ENCODE data around the gene IFITM1. TPM values are rescaled to one million over a fixed set of nuclear protein-coding genes. Genes with fewer than 3 reads are reported as not detected.

IFITM1 gene
- total and polyA plus RNA-seq, 9 of the 15 experiments (the other 6 are each of a cell fraction or from before 2014, with no cell fraction given): 691 to 5,579 (median 974) TPM

- TF ChIP-seq PHF8 (IDR thresholded peaks at IDR 0.05; ENCODE audit: borderline replicate concordance, low read length) (no peak), ZNF76 (CRISPR knock-in tag; IDR thresholded peaks at IDR 0.05; ENCODE audit: borderline replicate concordance) (no peak), ZNF561 (CRISPR knock-in tag; conservative IDR thresholded peaks at IDR 0.05) (no peak), ZKSCAN3 (CRISPR knock-in tag; IDR thresholded peaks at IDR 0.05) (no peak), HDAC8 (tag; IDR thresholded peaks at IDR 0.05) (no peak), BRF1 (IDR thresholded peaks at IDR 0.05; ENCODE audit: borderline replicate concordance, extremely low read depth, insufficient read length) (no peak), ETS1 (conservative IDR thresholded peaks at IDR 0.05; ENCODE audit: control insufficient read depth, low read depth, low read length) (no peak), ZNF695 (CRISPR knock-in tag; IDR thresholded peaks at IDR 0.05) (no peak), ZNF239 (CRISPR knock-in tag; IDR thresholded peaks at IDR 0.05) (no peak), THRB (CRISPR knock-in tag; conservative IDR thresholded peaks at IDR 0.05) (0 out of 2 replicates have a peak, but pooled peaks have one; percentile 26), POLR2A (conservative IDR thresholded peaks at IDR 0.05) (no peak), MTA1 (IDR thresholded peaks at IDR 0.05; ENCODE audit: borderline replicate concordance) (peak; percentile 86), CUX1 (CRISPR knock-in tag; IDR thresholded peaks at IDR 0.05) (no peak), ZNF778 (CRISPR knock-in tag; IDR thresholded peaks at IDR 0.05) (no peak), U2AF1 (optimal IDR thresholded peaks at IDR 0.05; ENCODE audit: low read depth, low read length) (peak; percentile 79), NR2C1 (IDR thresholded peaks at IDR 0.05) (no peak), NR2C1 (tag; IDR thresholded peaks at IDR 0.05) (no peak)
- TF ChIP-seq, protein P1, sequence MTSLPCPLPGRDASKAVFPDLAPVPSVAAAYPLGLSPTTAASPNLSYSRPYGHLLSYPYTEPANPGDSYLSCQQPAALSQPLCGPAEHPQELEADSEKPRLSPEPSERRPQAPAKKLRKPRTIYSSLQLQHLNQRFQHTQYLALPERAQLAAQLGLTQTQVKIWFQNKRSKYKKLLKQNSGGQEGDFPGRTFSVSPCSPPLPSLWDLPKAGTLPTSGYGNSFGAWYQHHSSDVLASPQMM (CRISPR knock-in tag; IDR thresholded peaks at IDR 0.05): no peak
- TF ChIP-seq, protein P2, sequence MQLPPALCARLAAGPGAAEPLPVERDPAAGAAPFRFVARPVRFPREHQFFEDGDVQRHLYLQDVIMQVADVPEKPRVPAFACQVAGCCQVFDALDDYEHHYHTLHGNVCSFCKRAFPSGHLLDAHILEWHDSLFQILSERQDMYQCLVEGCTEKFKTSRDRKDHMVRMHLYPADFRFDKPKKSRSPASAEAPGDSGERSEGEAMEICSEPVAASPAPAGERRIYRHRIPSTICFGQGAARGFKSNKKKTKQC (CRISPR knock-in tag; IDR thresholded peaks at IDR 0.05): no peak
Measured at GRCh38 chr11:340539-341512, 27.0 kb downstream of the IFITM1 start (continued).

Measured in K562 (cell line).